Right cardiac atrium (tissue), 5 donors: Measurements from ENCODE around the gene RTN4IP1. TPM values are rescaled to one million over a fixed set of nuclear protein-coding genes. Genes with fewer than 3 reads are reported as not detected.

Source experiments
- ATAC-seq, 2 donors: fragments of 200-7000 bp; cut with Tn5 transposase; one replicate each; pipeline versions ENCODE4 v1.8.0 to v1.9.1; 2020; ENCODE audit warnings: moderate library complexity in 2 of 2, mild to moderate bottlenecking in 1 of 2
- DNase-seq, 3 donors: peaks; one replicate each; pipeline ENCODE4 v3.0.0-alpha.2; 2020
- H3K27ac ChIP-seq: one replicate; pipeline ENCODE4 v1.5.1; 2013; ENCODE audit warnings: mild to moderate bottlenecking, low read length, control low read depth, moderate library complexity
- H3K27me3 ChIP-seq: one replicate; pipeline ENCODE4 v1.6.1; 2013; ENCODE audit not compliant: control insufficient read depth, insufficient read depth
- H3K4me1 ChIP-seq: one replicate; pipeline ENCODE4 v1.6.1; 2013; ENCODE audit warnings: low read length; ENCODE audit not compliant: control insufficient read depth, insufficient read depth
- H3K4me3 ChIP-seq: one replicate; pipeline ENCODE4 v1.5.1; 2013; ENCODE audit warnings: low read length, control low read depth
- H3K9me3 ChIP-seq: one replicate; pipeline ENCODE4 v1.6.1; 2013; ENCODE audit warnings: low read length; ENCODE audit not compliant: control insufficient read depth
- WGBS: extraction: QIAGEN DNeasy Blood & Tissue Kit; methylation state at CpG from one replicate; pipeline ENCODE4 v1.1.7; 2013; 5-methylcytosine and 5-hydroxymethylcytosine counted together
- intact Hi-C, 4 donors: fragments of 100-400 bp; cut with DNase I; formaldehyde crosslinking; loops; one replicate each; pipeline versions ENCODE4 v1.11.0 to v1.14.0; 2022 to 2023
- polyA plus RNA-seq: library from polyadenylated mRNA; stranded (reverse); fragments of 200-250 nt; gene quantifications from one replicate; pipeline ENCODE4 v1.2.3, GENCODE V29; 2013
- total RNA-seq, 4 donors: library from RNA; stranded (reverse); fragmentation: NEBNext Ultra II Directional; extraction: Animal tissue kit (Norgen Biotek cat#: 25700); gene quantifications; one replicate each; pipeline ENCODE4 v1.2.1, GENCODE V29; 2021
- donor health status: healthy with polysubstance abuse.
- donor health status: DM: no; HTN: yes; CAD: no.
- donor health status: DM: no; HTN: no; CAD: no.
- donor health status: DM: no; HTN: yes; CAD: no; lungs with severe emphysema.
- donor health status: DM: yes; HTN: yes; CAD: no.

Gene RTN4IP1
- total and polyA plus RNA-seq, 5 donors, result 9.5 to 17.4 (median 12.0) TPM

- 33% methylated on average over 2 of the region's 2 CpGs for WGBS
- ATAC-seq (no peak), DNase-seq (no peak)
- no peaks in the 10 kb centered on the region for H3K9me3 ChIP-seq
- intact Hi-C loops, result no loop called here
- H3K4me3 ChIP-seq, result no peak overlapping the region
- no peaks in the 10 kb centered on the region for H3K4me1 ChIP-seq
- H3K27me3 ChIP-seq, result no peaks in the 10 kb centered on the region
- H3K27ac ChIP-seq, result no peak overlapping the region
Observed at GRCh38 chr6:106546261-106546690, 83.0 kb downstream of the RTN4IP1 start.

GRCh38 chr6:106540907-106541306 is 88.4 kb downstream of the RTN4IP1 start:
- no peak for DNase-seq
- Histone ChIP-seq H3K27me3 (no peaks in the 10 kb centered on the region), H3K9me3 (no peaks in the 10 kb centered on the region), H3K4me1 (no peaks in the 10 kb centered on the region), H3K27ac (no peak overlapping the region), H3K4me3 (no peak overlapping the region)
- ATAC-seq, result no peak
- 87% methylated on average over 6 of the region's 6 CpGs for WGBS
- intact Hi-C loops, result no loop called here

- intact Hi-C loops, result no loop called here
- Histone ChIP-seq H3K27ac (no peak overlapping the region), H3K4me1 (no peaks in the 10 kb centered on the region), H3K9me3 (no peaks in the 10 kb centered on the region), H3K27me3 (no peaks in the 10 kb centered on the region), H3K4me3 (no peak overlapping the region)
- ATAC-seq (no peak), DNase-seq (no peak)
Observed at GRCh38 chr6:106540432-106540831, 88.9 kb downstream of the RTN4IP1 start.

- DNase-seq, result peak in 1 of 3 donors; percentile 50
- WGBS, result 67% methylated on average over 9 of the region's 9 CpGs
- H3K9me3 ChIP-seq, result no peaks in the 10 kb centered on the region
- H3K4me3 ChIP-seq, result no peak overlapping the region
- intact Hi-C loops, result no loop called here
- no peak overlapping the region for H3K27ac ChIP-seq
- no peaks in the 10 kb centered on the region for H3K4me1 ChIP-seq
- no peaks in the 10 kb centered on the region for H3K27me3 ChIP-seq
- ATAC-seq, result peak in 1 of 2 donors; percentile 26
Observed at GRCh38 chr6:106539936-106540335, 89.4 kb downstream of the RTN4IP1 start.

- no peaks in the 10 kb centered on the region for H3K4me1 ChIP-seq
- DNase-seq (peak in 1 of 3 donors; percentile 48), ATAC-seq (no peak)
- intact Hi-C loops, result no loop called here
- no peaks in the 10 kb centered on the region for H3K27me3 ChIP-seq
- no peaks in the 10 kb centered on the region for H3K9me3 ChIP-seq
- no peak overlapping the region for H3K27ac ChIP-seq
- H3K4me3 ChIP-seq, result no peak overlapping the region
- WGBS, result 79% methylated on average over 1 of the region's 1 CpG
Observed at GRCh38 chr6:106538145-106538544, 91.2 kb downstream of the RTN4IP1 start.

DNA sequence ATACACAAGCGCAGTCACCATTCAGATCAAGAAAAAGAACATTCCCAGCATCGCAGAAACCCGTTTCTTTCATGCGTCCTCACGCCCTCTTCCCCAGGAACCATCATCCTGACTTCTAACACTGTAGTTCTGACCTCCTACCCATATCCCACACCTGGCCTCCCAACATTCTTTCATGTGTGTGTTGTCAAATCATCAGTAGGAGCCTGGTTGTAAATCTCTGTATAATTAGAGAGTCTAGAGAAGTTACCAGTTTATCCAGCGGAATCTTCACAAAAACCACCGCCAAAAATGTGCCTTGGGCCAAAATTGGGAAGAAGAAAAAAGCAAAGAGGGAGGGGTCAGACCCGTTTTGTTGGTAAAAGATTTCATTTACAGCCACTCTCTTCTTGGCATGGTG is 91.6 kb downstream of the RTN4IP1 start:
- no peak for DNase-seq
- 77% methylated on average over 8 of the region's 8 CpGs for WGBS
- H3K9me3 ChIP-seq, result no peaks in the 10 kb centered on the region
- no peak overlapping the region for H3K27ac ChIP-seq
- ATAC-seq, result no peak
- intact Hi-C loops, result no loop called here
- H3K27me3 ChIP-seq, result no peaks in the 10 kb centered on the region
- H3K4me1 ChIP-seq, result no peaks in the 10 kb centered on the region
- no peak overlapping the region for H3K4me3 ChIP-seq

- no peak overlapping the region for H3K4me3 ChIP-seq
- intact Hi-C loops, result no loop called here
- H3K27ac ChIP-seq, result no peak overlapping the region
- H3K4me1 ChIP-seq, result no peaks in the 10 kb centered on the region
- no peak for DNase-seq
- 76% methylated on average over 2 of the region's 2 CpGs for WGBS
- H3K27me3 ChIP-seq, result no peaks in the 10 kb centered on the region
- no peak for ATAC-seq
- no peaks in the 10 kb centered on the region for H3K9me3 ChIP-seq
Observed at GRCh38 chr6:106536851-106537250, 92.4 kb downstream of the RTN4IP1 start.

GRCh38 chr6:106536357-106536756 is 92.9 kb downstream of the RTN4IP1 start:
- Histone ChIP-seq H3K27ac (no peak overlapping the region), H3K4me1 (no peaks in the 10 kb centered on the region), H3K4me3 (no peak overlapping the region), H3K9me3 (no peaks in the 10 kb centered on the region), H3K27me3 (no peaks in the 10 kb centered on the region)
- ATAC-seq (no peak), DNase-seq (no peak)
- WGBS, result 97% methylated on average over 1 of the region's 1 CpG
- intact Hi-C loops, result no loop called here

DNA sequence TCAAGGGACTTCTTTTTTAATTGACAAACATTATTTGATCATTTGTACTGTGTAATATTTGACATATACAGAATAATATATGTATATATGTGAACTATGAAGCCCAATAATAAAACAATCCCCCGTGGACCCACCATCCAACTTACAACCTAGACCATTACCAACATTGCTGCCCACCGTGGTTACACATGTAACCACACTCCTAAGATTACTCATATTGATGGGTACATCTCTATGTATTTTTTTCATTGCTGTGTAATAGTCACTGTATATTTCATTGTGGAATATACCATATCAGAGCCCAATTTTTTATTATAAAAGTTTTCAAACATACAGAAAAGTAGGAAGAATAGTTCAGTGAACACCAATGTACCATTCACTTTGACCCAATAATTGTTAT is 94.3 kb downstream of the RTN4IP1 start:
- intact Hi-C loops, result no loop called here
- no peaks in the 10 kb centered on the region for H3K4me1 ChIP-seq
- 94% methylated on average over 2 of the region's 2 CpGs for WGBS
- no peaks in the 10 kb centered on the region for H3K27me3 ChIP-seq
- no peak overlapping the region for H3K4me3 ChIP-seq
- no peak overlapping the region for H3K27ac ChIP-seq
- no peak for ATAC-seq
- no peak for DNase-seq
- no peaks in the 10 kb centered on the region for H3K9me3 ChIP-seq

- H3K27ac ChIP-seq, result no peak overlapping the region
- intact Hi-C loops, result no loop called here
- WGBS, result 75% methylated on average over 2 of the region's 2 CpGs
Observed at GRCh38 chr6:106534564-106534982, 94.7 kb downstream of the RTN4IP1 start.

DNA sequence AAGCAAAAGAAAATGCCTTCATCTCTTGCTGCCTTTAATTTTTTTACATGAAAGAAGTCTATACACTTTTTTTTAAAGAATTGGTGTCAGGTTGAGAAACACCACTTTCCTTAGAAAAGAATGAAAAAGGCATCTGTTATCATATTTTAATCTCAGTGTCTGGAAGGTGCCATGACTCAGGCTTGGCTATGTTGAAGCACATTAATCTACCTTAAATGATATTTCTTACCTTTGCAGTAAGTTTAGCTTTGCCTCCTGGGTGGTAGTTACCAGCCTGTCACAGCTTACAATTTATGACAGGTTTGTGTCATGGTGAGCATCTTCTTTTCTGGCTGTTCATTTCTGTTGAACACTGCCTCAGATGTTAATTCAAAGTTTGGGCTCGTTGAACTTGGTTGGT is 95.3 kb downstream of the RTN4IP1 start:
- Histone ChIP-seq H3K27ac (no peak overlapping the region), H3K4me3 (no peak overlapping the region), H3K9me3 (no peaks in the 10 kb centered on the region), H3K27me3 (no peaks in the 10 kb centered on the region), H3K4me1 (no peaks in the 10 kb centered on the region)
- intact Hi-C loops, result no loop called here
- ATAC-seq (no peak), DNase-seq (no peak)
- WGBS, result 60% methylated on average over 1 of the region's 1 CpG

More at GRCh38 chr6:106534564-106534982, 94.7 kb downstream of the RTN4IP1 start:
- H3K4me3 ChIP-seq, result no peak overlapping the region
- DNase-seq, result no peak
- no peak for ATAC-seq
- no peaks in the 10 kb centered on the region for H3K9me3 ChIP-seq
- no peaks in the 10 kb centered on the region for H3K27me3 ChIP-seq
- no peaks in the 10 kb centered on the region for H3K4me1 ChIP-seq

DNA sequence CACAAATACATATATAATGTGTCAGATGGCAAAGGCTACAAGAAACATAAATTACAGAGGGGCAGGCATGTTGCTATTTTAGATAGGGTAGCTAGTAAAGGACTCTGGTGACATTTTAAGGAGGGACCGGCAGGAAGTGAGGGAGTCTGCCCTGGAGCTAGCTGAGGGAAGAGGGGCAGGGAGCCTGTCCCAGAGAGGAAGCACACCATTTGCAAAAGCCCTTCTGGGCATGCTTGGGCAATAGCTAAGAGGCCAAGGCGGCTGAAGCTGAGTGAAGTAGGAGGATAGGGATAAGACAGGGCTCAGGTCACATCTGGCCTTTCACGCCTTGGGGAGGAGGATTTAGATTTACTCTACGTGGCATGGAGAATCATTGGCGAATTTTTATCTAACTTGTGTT is 96.2 kb downstream of the RTN4IP1 start:
- H3K9me3 ChIP-seq, result no peaks in the 10 kb centered on the region
- H3K27ac ChIP-seq, result no peak overlapping the region
- no peaks in the 10 kb centered on the region for H3K27me3 ChIP-seq
- H3K4me1 ChIP-seq, result no peaks in the 10 kb centered on the region
- 78% methylated on average over 5 of the region's 5 CpGs for whole genome bisulfite sequencing
- no peak overlapping the region for H3K4me3 ChIP-seq
- intact Hi-C loops, result no loop called here
- ATAC-seq, result no peak
- no peak for DNase-seq
